NCI-H510A treated with DMSO at 0.1 percent for 48 hours (cell line): Measurements from ENCODE around the gene SLC17A7.
A peak's percentile ranks its signal among the peaks of the same experiment; 100 is the strongest.
"Not testable (repeated sequence)": the region's sequence is repeated elsewhere in the genome, so short reads cannot be mapped to it uniquely, and the experiment has no call there.

Source experiments
- DNase-seq: peaks from one replicate; lab custom pipeline; 2025; lab: John Stamatoyannopoulos, UW

The SLC17A7 gene

DNA sequence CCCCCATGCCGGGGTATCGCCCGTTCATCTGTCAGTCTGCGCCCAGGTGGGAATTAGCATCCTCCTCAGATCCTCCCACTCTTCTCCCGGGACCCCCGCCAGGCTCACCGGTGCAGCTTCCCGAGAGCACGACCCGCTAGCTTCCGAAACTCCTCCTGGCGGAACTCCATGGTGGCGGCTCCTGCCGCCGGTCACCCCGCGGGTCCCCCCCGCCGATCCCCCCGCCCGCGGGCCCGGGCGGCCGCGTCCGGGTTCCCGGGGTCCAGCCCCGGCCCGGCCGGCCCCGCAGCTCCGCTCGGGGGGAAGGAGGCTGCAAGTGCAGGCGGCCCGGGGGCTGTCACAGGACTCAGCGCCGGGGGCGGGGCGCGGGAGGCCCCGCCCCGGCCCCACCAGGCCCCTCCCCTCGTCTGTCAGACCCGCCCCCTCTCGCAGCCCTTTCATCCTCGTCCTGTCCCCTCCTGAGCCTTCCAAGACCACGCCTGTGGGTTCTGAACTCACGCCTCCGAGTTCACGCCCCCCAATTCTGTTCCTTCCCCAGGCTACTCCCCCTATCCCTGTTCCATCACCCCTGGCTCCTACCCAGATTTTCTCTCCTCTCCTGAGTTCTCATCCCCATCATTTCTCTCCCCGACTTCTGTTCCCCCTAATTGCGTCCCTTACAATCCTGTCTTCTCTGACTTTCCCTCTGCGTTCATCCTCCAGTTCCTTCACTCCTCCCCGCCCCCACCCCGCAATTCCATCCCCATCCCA lies at the start of gene SLC17A7:
SLC17A7 (minus strand) TSS at position 318 of the 750 bp plus-strand sequence; CDS start at position 170, 148 bp downstream.
- no peak for DNase-seq

DNA sequence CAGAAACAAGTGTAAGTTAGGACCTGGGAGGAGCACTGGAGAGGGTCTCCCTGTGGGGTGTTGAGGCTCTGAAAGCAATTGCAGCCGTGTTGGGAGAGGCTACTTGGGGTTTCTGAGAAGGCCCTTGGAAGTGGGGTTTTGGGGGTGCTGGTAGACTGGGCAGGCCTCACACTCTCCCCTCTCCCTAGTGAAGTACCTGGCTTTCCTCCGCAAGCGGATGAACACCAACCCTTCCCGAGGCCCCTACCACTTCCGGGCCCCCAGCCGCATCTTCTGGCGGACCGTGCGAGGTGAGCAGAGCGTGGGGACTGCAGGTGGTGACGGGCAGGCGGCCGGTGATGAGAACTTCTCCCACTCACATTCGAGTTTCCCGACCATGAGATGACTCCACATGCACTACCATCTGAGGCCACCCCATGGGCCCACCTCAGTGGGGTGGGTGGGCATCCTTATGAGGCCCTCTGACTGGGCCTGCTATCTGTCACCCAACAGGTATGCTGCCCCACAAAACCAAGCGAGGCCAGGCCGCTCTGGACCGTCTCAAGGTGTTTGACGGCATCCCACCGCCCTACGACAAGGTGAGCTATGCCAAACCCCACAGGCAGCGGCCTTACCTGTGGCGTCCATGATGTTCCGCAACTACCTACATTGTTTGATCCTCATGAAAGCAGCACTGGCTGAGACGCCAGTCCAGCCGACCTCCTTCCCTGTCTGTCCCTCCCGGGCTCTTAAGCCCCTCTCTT lies 49.1 kb upstream of the SLC17A7 start:
- DNase-seq, result no peak

DNA sequence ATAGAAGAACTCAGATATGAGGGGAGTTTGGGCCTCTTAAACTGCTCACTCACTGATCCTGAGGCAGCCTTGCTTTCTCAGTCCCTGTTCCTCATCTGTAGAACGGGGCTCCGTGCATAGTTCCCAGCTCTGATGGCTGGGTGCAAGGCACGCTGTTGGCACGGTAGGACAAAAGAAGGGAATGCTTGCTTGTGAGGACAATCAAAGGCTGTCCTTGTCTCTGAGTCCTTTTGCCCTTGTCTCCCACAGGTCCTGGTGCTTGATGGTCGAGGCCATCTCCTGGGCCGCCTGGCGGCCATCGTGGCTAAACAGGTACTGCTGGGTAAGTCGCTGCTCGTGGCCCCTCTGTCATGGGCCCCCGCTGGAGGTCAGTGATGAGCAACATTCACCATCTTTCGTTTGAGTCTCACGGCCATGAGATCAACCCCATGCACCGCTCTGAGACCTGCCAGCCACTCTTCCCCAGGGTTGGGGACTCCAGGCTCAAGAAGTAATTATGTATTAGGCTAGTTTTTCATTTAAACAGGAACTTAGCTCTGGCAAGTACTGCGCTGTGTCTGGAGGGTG lies 48.4 kb upstream of the SLC17A7 start:
- no peak for DNase-seq

DNA sequence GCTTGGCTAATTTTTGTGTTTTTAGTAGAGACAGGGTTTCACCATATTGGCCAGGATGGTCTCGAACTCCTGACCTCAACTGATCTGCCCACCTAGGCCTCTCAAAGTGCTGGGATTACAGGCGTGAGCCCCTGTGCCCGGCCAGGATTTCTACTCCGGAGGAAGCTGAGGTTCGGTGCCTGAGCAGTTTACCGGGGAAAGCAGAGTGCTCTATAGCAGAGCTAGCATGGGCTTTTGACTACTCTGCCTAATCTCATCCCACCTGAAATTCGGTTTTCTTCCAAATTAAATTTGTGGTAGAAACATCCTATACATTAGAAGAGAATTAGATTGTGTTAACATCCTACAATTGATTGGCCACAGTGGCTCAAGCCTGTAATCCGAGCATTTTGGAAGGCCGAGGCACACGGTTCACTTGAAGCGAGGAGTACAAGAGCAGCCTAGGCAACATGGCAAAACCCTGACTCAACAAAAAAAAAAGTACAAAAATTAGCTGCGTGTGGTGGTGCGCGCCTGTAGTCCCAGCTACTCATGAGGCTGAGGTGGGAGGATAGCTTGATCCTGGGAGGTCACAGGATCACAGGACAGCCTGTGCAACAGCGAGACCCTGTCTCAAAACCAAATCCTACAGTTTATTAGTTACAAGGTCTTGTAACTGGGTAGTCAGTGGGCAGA lies 47.7 kb upstream of the SLC17A7 start:
- no peak for DNase-seq

DNA sequence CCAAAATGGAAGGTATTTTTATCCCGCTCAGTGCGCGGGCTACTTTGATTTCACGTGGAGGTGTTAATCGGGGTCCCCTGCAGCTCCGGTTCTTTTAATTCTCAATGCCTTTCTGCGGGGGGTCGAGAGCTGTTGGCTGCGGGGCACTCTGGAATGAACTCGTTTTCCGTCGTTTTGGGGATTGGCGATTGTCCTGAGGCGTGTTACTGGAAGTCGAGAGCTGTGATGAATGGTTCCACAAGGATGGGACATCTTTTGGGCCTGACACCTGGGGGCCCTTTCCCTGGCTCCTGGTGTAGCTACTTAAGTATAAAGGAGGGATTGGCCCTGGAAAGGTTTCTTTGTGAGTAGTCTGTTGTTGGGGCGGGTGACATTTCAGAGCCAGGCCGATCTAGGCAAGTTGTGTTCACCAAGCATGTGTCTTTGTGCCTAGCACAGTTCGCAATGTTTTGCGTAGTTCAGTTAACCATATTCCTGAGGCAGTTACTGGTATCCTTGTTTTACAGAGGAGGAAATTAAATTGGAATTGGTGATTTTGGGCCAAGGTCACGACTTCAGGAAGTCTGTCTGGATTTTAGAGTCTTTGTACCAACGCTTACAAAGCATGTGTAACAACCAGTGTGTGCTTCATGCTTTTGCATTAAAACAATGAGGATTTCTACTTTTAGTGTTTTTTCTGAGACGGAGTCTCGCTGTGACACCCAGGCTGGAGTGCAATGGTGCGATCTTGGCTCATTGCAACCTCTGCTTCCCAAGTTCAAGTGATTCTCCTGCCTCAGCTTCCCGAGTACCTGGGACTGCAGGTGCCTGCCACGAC lies 46.9 kb upstream of the SLC17A7 start:
- no peak for DNase-seq

DNA sequence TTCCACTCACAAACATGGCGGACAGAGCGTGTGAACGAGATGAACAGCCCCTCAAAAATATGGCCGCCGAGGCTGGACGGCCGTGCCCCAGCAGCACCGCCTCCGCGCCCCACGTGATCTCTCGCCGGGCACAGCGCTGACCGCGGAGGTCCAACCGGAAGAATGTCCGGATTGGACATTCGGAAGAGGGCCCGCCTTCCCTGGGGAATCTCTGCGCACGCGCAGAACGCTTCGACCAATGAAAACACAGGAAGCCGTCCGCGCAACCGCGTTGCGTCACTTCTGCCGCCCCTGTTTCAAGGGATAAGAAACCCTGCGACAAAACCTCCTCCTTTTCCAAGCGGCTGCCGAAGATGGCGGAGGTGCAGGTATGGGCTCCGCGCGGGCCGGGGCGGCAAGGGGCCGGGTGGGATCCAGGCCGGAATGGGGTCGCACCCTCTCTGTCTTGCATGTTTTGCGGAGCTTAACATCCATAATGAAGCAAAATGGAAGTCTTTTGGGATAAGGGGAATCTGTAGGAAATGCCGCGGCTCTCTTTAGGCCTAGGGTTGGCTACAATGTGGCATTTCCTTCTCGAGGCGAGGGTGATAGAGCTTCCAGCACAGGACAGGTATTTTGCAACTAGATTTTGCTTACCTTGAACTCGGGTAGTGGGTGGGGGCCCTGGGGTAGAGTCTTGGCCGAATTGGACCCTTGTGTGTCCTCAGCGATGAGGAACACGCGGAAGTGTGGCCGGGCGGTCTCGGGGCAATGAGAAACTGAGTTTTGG lies 46.1 kb upstream of the SLC17A7 start, which contains the start of gene RPL13A:
RPL13A (plus strand) TSS at position 332 of the 769 bp plus-strand sequence; CDS start at position 354, 22 bp downstream.
- DNase-seq, result peak; percentile 98

DNA sequence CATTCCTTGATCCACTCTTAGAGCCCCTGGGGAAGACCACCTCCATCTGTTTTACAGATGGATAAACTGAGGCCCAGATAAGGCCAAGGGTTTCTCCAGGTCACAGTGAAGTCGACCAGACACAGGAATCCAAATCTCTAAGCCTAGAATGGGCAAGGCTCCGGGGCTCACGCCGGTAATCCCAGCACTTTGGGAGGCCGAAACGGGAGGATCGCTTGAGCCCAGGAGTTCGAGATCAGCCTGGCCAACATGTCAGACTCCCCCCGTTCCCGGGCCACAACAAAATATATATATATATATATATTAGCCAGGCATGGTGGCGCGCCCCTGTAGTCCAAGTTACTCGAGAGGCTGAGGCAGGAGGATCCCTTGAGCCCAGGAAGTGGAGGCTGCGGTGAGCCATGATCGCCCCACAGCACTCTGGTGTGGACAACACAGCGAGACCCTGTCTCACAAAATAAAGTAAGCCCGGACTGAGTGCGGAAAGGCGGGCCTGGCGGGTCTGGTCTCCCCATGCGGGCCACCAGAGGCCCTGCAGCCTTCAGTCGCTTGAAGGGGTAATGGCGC lies 45.5 kb upstream of the SLC17A7 start:
- DNase-seq, result no peak

DNA sequence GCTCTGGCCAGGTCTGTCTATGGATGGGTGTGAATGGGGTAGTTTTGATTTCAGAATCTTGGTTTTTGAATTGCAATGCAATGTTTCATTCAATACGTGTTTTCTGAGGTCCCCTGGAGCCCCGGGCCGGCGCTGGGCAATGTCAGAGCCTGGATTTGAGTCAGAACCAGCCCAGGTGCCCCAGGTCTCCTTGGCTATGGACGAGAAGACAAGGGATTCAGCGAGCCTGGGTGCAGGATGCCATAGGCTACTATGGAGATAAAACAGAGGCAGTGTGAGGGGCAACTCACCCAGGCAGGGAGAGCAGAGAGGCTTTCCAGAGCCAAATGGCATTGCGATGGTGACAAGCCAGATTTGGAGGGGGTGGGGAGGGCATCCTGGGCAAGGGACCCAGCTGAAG lies 44.9 kb upstream of the SLC17A7 start:
- no peak for DNase-seq

DNA sequence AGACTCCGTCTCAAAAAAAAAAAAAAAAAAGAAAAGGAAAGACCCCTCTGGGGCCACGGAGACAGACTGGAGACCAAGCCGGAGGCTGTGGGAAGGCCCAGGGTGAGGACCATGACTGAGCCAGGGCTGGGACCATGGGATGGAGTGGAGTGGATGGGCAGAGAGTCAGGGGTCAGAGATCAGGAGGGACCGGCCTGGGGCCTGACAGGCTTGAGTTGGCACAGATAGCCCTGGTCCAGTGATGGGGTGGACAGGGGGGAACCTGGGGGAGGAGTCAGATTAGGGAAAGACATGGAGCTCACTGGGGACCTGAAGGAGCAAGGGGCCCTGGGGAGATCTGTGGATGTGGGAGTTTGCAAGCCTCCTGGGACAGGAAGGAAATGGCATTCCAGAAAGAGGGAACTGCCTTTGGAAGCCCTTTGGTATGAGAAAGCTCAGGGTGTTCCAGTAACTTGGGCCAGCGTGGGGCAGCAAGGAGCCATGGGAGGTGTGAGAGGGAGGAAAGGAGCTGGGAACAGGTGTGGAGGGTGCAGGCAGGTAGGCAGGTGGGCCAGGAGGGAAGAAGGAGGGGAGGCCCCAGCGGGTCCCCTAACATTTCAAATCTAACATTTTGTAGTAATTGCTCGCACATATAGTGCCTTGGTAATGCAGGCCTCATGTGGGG lies 39.8 kb upstream of the SLC17A7 start:
- no peak for DNase-seq

DNA sequence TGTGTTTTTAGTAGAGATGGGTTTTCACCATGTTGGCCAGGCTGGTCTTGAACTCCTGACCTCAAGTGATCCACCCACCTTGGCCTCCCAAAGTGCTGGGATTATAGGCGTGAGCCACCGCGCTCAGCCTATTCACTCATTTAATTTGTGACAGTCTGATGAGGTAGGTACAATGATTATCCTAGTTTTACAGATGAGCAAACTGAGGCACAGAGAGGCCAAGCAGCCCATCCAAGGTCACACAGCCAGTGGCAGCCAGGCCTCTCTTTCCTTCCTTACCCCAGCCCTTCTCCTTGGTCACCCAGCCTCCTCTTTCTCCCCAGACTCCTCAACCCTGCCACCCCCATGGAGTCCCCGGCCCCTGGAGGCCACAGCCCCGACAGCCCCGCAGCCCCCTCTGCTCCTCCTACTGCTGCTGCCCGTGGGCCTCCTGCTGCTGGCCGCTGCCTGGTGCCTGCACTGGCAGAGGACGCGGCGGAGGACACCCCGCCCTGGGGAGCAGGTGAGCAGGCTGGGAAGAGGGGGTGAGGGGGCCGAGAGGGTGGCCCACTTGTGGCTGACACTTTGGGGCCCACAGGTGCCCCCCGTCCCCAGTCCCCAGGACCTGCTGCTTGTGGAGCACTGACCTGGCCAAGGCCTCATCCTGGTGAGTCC lies 38.8 kb upstream of the SLC17A7 start:
- no peak for DNase-seq

DNA sequence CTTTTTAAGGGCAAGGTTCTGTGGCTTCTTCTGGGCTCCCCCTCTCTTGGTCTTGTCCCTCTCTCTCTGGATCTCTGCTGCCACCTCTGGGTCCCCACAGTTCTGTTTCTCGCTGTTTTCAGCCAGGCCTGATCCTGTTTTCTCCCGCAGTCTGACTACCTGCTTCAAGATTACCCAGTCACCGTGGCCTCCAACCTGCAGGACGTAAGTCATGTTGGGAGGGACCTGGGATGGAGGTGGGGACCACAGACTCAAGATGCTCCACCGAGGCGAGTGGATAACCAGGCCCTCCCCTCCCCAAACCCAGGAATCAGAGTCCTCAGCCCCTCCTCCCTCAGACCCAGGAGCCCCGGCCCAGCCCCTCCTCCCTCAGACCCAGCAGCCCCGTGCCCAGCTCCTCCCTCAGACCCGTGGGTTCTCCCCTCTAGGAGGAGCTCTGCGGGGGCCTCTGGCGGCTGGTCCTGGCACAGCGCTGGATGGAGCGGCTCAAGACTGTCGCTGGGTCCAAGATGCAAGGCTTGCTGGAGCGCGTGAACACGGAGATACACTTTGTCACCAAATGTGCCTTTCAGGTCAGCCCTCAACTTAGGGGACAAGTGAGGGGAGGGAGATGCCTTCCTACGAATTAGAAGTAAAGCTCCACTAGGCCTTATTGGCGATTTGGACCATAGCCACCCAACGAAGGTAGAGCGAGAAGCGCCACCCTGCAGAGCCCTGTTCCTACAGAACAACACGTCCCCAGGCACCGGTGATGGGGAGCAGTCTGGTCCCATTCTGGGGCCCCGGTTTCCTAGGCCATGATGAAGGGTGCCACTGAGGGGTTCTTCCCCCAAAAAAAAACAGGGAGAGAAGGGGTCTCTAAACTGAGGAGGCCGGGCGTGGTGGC lies 34.9 kb upstream of the SLC17A7 start:
- DNase-seq, result peak; percentile 68

DNA sequence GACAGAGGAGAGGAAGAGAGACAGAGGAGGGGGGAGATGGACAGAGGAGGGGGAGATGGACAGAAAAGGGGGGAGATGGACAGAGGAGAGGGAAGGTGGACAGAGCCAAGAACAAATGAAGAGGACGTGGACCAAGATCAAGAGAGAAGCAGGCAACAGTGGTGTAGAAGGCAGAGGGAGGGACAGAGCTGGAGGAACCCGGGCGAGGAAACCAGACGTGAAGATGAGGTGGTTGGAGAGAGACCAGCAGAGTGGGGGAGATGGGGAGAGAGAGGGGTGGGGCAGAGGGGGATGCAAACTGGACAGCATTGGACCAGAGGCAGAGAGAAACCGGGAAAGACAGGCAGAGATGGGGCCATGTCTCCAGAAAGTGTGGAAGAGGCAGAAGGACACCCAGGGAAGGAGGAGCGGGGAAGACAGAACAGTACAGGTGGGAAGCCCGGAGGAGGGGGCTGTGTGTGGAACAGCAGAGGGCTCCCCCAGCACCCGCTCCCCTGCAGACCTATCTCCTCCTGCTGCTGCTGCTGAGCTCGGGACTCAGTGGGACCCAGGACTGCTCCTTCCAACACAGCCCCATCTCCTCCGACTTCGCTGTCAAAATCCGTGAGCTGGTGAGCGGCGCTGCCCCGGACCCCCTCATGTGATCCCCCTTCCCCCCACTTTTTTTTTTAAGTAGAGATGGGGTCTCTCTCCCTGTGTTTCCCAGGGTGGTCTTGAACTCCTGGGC lies 34.0 kb upstream of the SLC17A7 start:
- DNase-seq, result no peak

DNA sequence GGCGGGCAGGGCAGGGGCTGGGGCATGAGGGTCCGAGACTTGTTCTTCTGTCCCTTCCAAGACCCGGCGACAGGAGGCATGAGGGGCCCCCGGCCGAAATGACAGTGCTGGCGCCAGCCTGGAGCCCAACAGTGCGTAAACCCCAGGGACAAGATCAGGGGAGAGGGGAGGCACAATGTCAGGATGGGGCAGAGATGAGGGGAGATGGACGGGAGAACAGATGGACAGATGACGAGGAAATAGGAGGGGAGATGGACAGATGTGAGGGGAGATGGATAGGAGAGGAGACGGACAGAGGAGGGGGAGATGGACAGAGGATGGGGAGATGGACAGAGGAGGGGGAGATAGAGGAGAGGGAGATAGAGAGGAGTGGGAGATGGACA lies 33.2 kb upstream of the SLC17A7 start:
- DNase-seq, result no peak

DNA sequence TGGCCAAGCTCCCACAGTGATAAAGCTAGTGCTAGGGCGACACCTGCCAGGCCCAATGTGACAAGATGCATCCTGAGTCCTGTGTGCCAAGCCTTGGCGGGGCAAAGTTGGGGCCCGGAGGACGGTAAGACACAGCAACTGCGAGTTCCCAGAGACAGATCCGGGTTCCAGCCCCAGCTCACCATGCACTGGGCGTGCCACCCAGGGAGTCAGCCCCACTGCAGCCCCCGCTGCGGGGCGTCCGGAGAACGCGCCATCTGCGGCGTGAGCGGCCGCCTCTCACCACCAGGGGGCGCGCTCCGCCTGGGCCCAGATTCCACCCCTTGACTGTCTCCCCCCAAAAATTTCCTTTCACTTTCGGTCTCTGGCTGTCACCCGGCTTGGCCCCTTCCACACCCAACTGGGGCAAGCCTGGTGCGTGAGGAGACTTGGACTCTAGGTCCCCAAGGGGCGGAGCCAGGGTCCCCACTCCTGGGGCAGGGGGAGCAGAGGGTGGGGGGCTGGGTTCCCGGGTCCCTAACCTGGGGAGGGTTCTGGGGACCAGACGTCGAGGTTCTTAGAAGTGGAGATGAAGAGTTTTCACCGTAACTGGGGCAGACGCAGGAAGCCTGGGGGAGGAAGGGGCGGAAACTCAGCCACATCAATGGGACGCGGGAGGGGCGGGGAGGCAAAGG lies 32.7 kb upstream of the SLC17A7 start, which contains the start of gene FLT3LG:
FLT3LG (plus strand) TSS at position 348 of the 674 bp plus-strand sequence. CDS start 425 bp downstream, outside the sequence.
- DNase-seq, result peak; percentile 29

DNA sequence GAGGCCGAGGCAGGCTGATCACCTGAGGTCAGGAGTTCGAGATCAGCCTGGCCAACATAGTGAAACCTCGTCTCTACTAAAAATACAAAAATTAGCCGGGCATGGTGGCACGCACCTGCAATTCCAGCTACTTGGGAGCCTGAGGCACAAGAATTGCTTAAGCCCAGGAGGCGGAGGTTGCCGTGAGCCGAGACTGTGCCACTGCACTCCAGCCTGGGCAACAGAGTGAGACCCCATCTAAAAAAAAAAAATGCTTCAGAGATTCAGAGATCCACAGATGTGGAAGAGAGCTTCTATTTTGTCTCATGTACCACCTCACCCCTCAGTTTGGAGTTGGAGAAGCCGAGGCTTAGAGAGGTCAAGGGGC lies 32.2 kb upstream of the SLC17A7 start:
- DNase-seq, result not testable (repeated sequence)

DNA sequence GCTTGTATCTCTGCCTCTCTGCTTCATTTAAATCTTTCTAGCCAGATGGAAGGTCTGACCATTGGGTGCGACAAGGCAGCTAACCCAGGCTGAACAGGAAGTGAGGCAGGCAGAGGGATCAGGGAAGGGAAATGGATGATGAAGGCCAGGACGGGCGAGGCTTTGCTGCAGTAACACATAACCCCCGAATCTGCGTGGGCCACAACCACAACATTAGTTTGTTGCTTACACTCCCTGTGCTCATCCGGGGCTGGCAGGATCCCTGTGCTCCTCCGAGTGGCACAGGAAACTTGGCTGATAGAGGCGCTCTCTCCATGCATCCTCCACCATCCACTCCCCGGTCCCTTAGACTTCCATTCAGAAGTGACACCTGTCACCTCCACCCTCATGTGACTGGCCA lies 31.6 kb upstream of the SLC17A7 start:
- no peak for DNase-seq

DNA sequence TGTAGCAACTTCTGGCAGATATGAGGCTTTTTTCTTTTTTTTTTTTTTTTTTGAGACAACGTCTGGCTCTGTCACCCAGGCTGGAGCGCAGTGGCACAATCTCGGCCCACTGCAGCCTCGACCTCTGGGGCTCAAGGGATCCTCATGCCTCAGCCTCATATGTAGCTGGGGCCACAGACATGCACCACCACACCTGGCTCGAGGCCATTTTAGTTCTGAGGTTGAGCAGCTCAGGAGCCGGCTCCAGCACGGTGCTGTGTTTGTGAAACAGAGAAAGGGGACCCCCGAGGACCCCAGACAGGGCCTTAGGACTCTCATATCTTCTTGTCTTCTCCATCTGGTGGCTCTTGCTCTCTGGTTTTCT lies 29.3 kb upstream of the SLC17A7 start:
- DNase-seq, result no peak
